CD4-positive, alpha-beta T cell (primary cell): Measurements from ENCODE around the gene NUDT7. TPM values are rescaled to one million over a fixed set of nuclear protein-coding genes. Genes with fewer than 3 reads are reported as not detected.

ENCODE experiments used
- ATAC-seq: fragments of 200-7000 bp; cut with Tn5 transposase; one replicate; pipeline ENCODE4 v1.10.0; 2022; ENCODE audit warnings: mild to moderate bottlenecking; ENCODE audit not compliant: poor library complexity
- CTCF ChIA-PET: fragments of 350-600 bp; sonication (Branson Sonifier 250); formaldehyde crosslinking; loops from one replicate; lab custom pipeline; 2021; ENCODE audit warnings: antibody characterized with exemption, inconsistent platforms; lab: Charles Lee
- POLR2A ChIA-PET: fragments of 350-600 bp; sonication (Branson Sonifier 250); formaldehyde crosslinking; loops from one replicate; lab custom pipeline; 2021; ENCODE audit warnings: antibody characterized with exemption, inconsistent platforms; lab: Charles Lee
- DNase-seq, 14 experiments: peaks; one replicate each; pipeline ENCODE4 v3.0.0-alpha.2; 2013 to 2020; ENCODE audit warnings: mixed read lengths in 2 of 14
- H3K27ac ChIP-seq, 2 donors: one replicate each; pipeline versions ENCODE4 v1.5.1 to v1.7.0; 2013; ENCODE audit warnings: low read length in 2 of 2, low read depth in 1 of 2, mild to moderate bottlenecking in 1 of 2
- H3K27me3 ChIP-seq, 2 experiments: 1 replicate in 1 of 2; 2 replicates in 1 of 2; pipeline versions ENCODE4 v1.6.1 to v1.7.0; 2013; ENCODE audit warnings: low read length in 2 of 2, control low read depth in 1 of 2, mild to moderate bottlenecking in 1 of 2, moderate library complexity in 1 of 2; ENCODE audit not compliant: insufficient read depth in 2 of 2, control insufficient read depth in 1 of 2
- H3K36me3 ChIP-seq: one replicate; pipeline ENCODE4 v1.6.1; 2013; ENCODE audit warnings: low read length, control low read depth; ENCODE audit not compliant: insufficient read depth
- H3K4me1 ChIP-seq: one replicate; pipeline ENCODE4 v1.6.1; 2013; ENCODE audit warnings: low read length, control low read depth; ENCODE audit not compliant: insufficient read depth
- H3K4me3 ChIP-seq: one replicate; pipeline ENCODE4 v1.5.1; 2013; ENCODE audit warnings: mild to moderate bottlenecking, low read length, moderate library complexity
- H3K9me3 ChIP-seq, 2 experiments: 1 replicate in 1 of 2; 2 replicates in 1 of 2; pipeline versions ENCODE4 v1.6.1 to v1.7.0; 2013; ENCODE audit warnings: low read length in 2 of 2, mild to moderate bottlenecking in 2 of 2, control low read depth in 1 of 2, moderate library complexity in 1 of 2; ENCODE audit not compliant: control insufficient read depth in 1 of 2, insufficient read depth in 1 of 2
- H3K27ac Mint-ChIP-seq: one replicate; pipeline ENCODE4 v1.8.0; 2020; ENCODE audit warnings: mixed read lengths
- H3K27me3 Mint-ChIP-seq: one replicate; pipeline ENCODE4 v1.8.0; 2021; ENCODE audit warnings: mixed read lengths
- H3K36me3 Mint-ChIP-seq: one replicate; pipeline ENCODE4 v1.8.0; 2021; ENCODE audit warnings: low read depth, mixed read lengths
- H3K4me1 Mint-ChIP-seq: one replicate; pipeline ENCODE4 v1.8.0; 2021; ENCODE audit warnings: low read depth, mixed read lengths
- H3K4me3 Mint-ChIP-seq: one replicate; pipeline ENCODE4 v1.8.0; 2020; ENCODE audit warnings: mild to moderate bottlenecking, mixed read lengths
- H3K9me3 Mint-ChIP-seq: one replicate; pipeline ENCODE4 v1.8.0; 2020; ENCODE audit warnings: mixed read lengths
- intact Hi-C, 2 experiments: fragments of 100-400 bp; cut with DNase I in 1 of 2; cut with micrococcal nuclease in 1 of 2; formaldehyde crosslinking; loops; one replicate each; pipeline versions ENCODE4 v1.15.1 to v1.9.0; 2023 to 2025; cut with DNase I, micrococcal nuclease
- polyA plus RNA-seq, 2 donors: library from polyadenylated mRNA; unstranded; fragments of 120-200 nt; gene quantifications; one replicate each; pipeline ENCODE4 v1.2.1, GENCODE V29; 2013
- total RNA-seq, 174 experiments: library from RNA in 2 of 174; stranded (reverse) in 2 of 174; gene quantifications; one replicate each; pipeline ENCODE4 v1.2.3 and lab custom pipeline; 2021 to 2026
- TF ChIP-seq, protein P1 (sequence below): fragments of 200-600 bp; IDR thresholded peaks from one replicate; pipeline ENCODE4 v1.8.0; 2022; ENCODE audit warnings: antibody characterized with exemption, mild to moderate bottlenecking

The NUDT7 gene
- total RNA-seq (1 to 10 TPM in 1 of 2 experiments, under 1 TPM in 1; 0.93 to 1.5 TPM), total RNA-seq (lab: John Stamatoyannopoulos, UW) (0.12 to 8.6 (median 2.7) reads per million in 172 experiments)
- 6.5 TPM for polyA plus RNA-seq (2013, experiment 1 of 2)
- 7.0 TPM for polyA plus RNA-seq (2013, experiment 2 of 2)

DNA sequence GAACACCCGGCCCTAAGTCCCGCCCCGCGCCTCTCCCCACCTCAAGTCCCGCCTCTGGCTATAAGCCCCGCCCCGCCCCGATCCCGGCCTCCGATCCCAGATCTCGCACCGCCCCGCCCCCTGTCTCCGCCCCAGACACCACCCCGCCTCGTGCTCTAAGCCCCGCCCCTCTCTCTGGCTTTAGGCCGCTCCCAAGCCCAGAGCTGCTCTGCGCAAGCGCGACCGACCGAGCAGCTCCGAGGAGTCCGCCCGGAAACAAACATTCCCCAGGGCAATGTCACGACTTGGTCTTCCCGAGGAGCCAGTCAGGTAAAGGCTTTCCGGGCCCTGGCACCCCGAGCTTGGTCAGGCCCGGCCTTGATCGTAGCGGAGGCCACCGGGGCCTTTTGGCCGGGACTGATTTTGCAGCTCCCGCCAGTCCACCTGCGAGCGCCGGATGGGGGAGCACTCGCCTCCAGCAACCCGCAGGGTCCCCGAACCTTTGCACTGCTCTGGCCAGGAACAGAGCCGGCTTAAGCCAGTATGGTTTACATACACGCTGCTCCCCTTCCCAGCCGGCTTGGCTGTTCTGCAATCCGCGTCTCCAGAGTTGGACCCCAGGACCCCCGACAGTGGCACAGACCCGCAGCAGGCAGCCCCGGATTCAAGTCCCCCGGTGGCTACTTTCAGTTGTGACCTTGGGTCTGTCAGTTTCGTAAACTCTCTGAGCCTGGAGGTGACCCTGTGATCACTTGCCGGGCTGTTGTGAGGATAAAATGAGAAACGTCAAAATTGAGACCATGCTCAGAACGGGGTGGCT lies at the start of gene NUDT7:
Gene NUDT7 (plus strand): TSS at position 206 of the 799 bp plus-strand sequence. CDS start 69 bp downstream, at position 275.
- ChIA-PET POLR2A (interaction anchor here (0.6 to 1.9 kb wide), 4 partner anchors 11 to 532 kb away, joined by 3 to 6 read pairs (median 4); partner anchors contain the start of genes MON1B and WWOX), CTCF (no interaction called here)
- Mint-ChIP-seq H3K4me1 (peaks cover 17% of the 10 kb centered on the region), H3K27me3 (no peaks in the 10 kb centered on the region), H3K27ac (peak within 1 kb of the TSS; percentile 87), H3K36me3 (peaks cover 16% of the 10 kb centered on the region), H3K9me3 (no peaks in the 10 kb centered on the region), H3K4me3 (peak within 1 kb of the TSS; percentile 94)
- no peaks in the 10 kb centered on the region for H3K9me3 ChIP-seq
- peak within 1 kb of the TSS; percentile 95 for H3K4me3 ChIP-seq
- TF ChIP-seq, protein P1, sequence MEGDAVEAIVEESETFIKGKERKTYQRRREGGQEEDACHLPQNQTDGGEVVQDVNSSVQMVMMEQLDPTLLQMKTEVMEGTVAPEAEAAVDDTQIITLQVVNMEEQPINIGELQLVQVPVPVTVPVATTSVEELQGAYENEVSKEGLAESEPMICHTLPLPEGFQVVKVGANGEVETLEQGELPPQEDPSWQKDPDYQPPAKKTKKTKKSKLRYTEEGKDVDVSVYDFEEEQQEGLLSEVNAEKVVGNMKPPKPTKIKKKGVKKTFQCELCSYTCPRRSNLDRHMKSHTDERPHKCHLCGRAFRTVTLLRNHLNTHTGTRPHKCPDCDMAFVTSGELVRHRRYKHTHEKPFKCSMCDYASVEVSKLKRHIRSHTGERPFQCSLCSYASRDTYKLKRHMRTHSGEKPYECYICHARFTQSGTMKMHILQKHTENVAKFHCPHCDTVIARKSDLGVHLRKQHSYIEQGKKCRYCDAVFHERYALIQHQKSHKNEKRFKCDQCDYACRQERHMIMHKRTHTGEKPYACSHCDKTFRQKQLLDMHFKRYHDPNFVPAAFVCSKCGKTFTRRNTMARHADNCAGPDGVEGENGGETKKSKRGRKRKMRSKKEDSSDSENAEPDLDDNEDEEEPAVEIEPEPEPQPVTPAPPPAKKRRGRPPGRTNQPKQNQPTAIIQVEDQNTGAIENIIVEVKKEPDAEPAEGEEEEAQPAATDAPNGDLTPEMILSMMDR: no peak
- intact Hi-C loops: loop anchor here in 1 of 2 experiments (1.0 to 10.0 kb wide), 4 partner anchors 376 to 1882 kb away; partner anchors contain the start of genes MAF and MON1B
- peak; percentile 85 to 100 (median 95) for DNase-seq
- peak; percentile 93 for ATAC-seq
- no peaks in the 10 kb centered on the region for H3K27me3 ChIP-seq
- no peaks in the 10 kb centered on the region for H3K36me3 ChIP-seq
- peaks cover 19% of the 10 kb centered on the region for H3K4me1 ChIP-seq
- H3K27ac ChIP-seq: peak within 1 kb of the TSS; percentile 46 to 59

DNA sequence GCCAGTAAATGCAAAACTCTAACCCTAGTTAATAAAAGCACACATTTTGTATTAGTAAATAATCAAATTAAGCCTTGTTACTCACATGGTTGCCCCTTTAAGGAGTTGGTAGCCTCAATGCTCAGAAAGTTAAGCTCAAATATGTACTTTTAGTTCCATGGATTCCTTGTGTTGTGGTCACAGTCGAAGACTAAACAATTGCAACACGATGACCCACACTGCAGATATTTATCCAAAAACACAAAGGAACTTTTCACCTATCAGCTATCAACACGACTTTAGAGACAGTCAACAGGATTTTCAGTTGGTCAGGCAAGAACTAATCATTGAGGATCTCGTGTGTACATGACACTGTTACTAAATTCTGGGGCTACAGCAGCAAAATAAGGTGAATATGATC lies 47.4 kb upstream of the NUDT7 start:
- ChIA-PET POLR2A (no interaction called here), CTCF (interaction anchor here (0.5 to 1.5 kb wide), 2 partner anchors 325 to 328 kb away, joined by 3 to 5 read pairs; no protein-coding TSS in a partner anchor)
- no peaks in the 10 kb centered on the region for H3K36me3 ChIP-seq
- ATAC-seq (no peak), DNase-seq (no peak)
- H3K27ac Mint-ChIP-seq: no peak overlapping the region
- intact Hi-C loops: loop anchor here (1.0 kb wide), 4 partner anchors 296 to 425 kb away; partner anchors contain the start of gene WWOX (in 1 of the 2)
- H3K4me3 ChIP-seq: no peak overlapping the region
- no peaks in the 10 kb centered on the region for H3K36me3 Mint-ChIP-seq
- H3K27me3 Mint-ChIP-seq: peaks cover 10% of the 10 kb centered on the region
- H3K27ac ChIP-seq: no peak overlapping the region
- H3K4me1 Mint-ChIP-seq: no peaks in the 10 kb centered on the region
- no peaks in the 10 kb centered on the region for H3K4me1 ChIP-seq
- TF ChIP-seq, protein P1: no peak
- H3K27me3 ChIP-seq: peaks cover 0 to 10% of the 10 kb centered on the region in 2 experiments
- no peak overlapping the region for H3K4me3 Mint-ChIP-seq
- no peaks in the 10 kb centered on the region for H3K9me3 Mint-ChIP-seq
- no peaks in the 10 kb centered on the region for H3K9me3 ChIP-seq

DNA sequence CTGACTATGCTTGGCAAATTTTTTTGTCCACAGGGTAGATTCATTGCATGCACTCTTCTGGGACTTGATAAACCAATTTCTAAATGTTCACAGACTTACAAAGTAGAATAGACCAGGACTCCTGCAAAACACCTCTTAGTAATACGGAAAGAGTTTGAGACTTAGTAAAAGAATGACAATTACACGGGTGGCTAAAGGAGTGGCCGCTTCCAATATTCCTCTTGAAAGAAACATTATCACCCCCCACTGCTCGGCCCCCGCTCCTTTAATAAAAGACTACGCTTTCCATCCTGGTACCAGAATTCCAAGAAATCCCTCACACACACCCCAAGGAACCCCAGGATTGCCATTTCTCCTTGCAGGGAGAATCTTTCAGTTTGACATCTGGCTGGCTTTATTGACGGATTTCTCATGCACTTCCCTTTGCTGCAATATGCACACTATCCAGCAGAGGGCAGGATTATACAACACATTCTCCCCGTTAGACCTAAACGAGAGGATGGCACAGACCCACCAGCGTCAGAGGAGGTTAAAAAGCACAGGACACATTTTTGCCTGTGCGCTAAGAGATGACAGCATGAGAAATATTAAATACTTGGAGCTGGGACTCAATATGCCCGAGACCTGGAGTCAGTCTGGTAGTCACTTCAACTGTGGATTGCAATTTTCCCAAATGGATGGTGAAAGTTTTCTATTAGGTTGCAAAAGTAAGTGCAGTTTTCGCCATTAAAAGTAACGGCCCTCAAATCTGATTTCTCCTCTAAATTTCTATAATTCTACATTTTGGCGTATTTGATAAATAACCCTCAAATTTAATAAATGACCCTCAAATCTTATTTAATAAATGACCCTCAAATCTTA lies 46.6 kb upstream of the NUDT7 start:
- no peaks in the 10 kb centered on the region for H3K4me1 Mint-ChIP-seq
- Histone ChIP-seq H3K4me3 (no peak overlapping the region), H3K27me3 (peaks cover 0 to 10% of the 10 kb centered on the region in 2 experiments), H3K36me3 (no peaks in the 10 kb centered on the region), H3K4me1 (no peaks in the 10 kb centered on the region), H3K9me3 (no peaks in the 10 kb centered on the region), H3K27ac (no peak overlapping the region)
- ATAC-seq: peak; percentile 68
- no peak overlapping the region for H3K4me3 Mint-ChIP-seq
- H3K27me3 Mint-ChIP-seq: peaks cover 10% of the 10 kb centered on the region
- peak; percentile 20 to 77 (median 46) for DNase-seq
- H3K27ac Mint-ChIP-seq: no peak overlapping the region
- ChIA-PET CTCF (interaction anchor here (1.5 kb wide), 1 partner anchor 327 kb away, joined by 5 read pairs; no protein-coding TSS in a partner anchor), POLR2A (no interaction called here)
- H3K36me3 Mint-ChIP-seq: no peaks in the 10 kb centered on the region
- H3K9me3 Mint-ChIP-seq: no peaks in the 10 kb centered on the region
- TF ChIP-seq, protein P1: peak; percentile 92
- intact Hi-C loops: loop anchor here (1.0 kb wide), 4 partner anchors 296 to 425 kb away; partner anchors contain the start of gene WWOX (in 1 of the 2)
